Ovary (tissue), 3 donors: ENCODE results near the gene ITPR1.

Experiments
- POLR2A ChIP-seq: fragments of 450-650 bp; IDR thresholded peaks from one replicate; pipeline ENCODE4 v1.6.1; 2017; ENCODE audit warnings: antibody characterized with exemption, mild to moderate bottlenecking, moderate library complexity
- TF ChIP-seq, protein P1 (sequence below), 3 donors: fragments of 450-650 bp in 2 of 3; fragments of 200-600 bp in 1 of 3; IDR thresholded peaks; one replicate each; pipeline versions ENCODE4 v1.5.1 to v1.8.0; 2016 to 2022; ENCODE audit warnings: antibody characterized with exemption in 3 of 3, mild to moderate bottlenecking in 1 of 3
- donor health status: DM: no; HTN: no; CAD: no.

- TF ChIP-seq POLR2A: no peak
- TF ChIP-seq, protein P1, sequence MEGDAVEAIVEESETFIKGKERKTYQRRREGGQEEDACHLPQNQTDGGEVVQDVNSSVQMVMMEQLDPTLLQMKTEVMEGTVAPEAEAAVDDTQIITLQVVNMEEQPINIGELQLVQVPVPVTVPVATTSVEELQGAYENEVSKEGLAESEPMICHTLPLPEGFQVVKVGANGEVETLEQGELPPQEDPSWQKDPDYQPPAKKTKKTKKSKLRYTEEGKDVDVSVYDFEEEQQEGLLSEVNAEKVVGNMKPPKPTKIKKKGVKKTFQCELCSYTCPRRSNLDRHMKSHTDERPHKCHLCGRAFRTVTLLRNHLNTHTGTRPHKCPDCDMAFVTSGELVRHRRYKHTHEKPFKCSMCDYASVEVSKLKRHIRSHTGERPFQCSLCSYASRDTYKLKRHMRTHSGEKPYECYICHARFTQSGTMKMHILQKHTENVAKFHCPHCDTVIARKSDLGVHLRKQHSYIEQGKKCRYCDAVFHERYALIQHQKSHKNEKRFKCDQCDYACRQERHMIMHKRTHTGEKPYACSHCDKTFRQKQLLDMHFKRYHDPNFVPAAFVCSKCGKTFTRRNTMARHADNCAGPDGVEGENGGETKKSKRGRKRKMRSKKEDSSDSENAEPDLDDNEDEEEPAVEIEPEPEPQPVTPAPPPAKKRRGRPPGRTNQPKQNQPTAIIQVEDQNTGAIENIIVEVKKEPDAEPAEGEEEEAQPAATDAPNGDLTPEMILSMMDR (IDR thresholded peaks at IDR 0.05): no peak
Observed at GRCh38 chr3:4660936-4661335, 167.8 kb downstream of the ITPR1 start.
